ENCODE results near the gene PANK1. TPM values are rescaled to one million over a fixed set of nuclear protein-coding genes. Genes with fewer than 3 reads are reported as not detected.

Gene PANK1
- total and polyA plus RNA-seq, 2 of the 8 experiments (the other 6 are each of a cell fraction or from before 2014, with no cell fraction given): 18.5 to 40.4 TPM

DNA sequence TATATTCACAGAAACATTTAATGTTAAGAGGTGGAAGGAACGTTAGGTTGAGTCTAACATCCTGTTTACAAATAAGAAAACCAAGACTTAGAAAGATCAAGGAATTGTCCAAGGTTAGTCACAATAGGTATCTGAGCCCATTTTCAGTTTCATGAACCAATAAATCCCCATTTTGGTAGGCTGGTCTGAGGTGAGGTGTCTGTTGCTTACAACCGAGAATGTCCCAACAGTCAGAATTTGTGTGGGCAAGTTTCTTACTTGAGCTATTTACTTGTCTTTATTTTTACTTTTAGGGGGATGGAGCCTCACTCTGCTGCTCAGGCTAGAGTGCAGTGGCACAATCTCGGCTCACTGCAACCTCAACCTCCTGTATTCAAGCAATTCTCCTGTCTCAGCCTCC is 23.6 kb downstream of the PANK1 start (continued):
- TF ChIP-seq BRCA1 (IDR thresholded peaks at IDR 0.05; ENCODE audit: low read depth, low read length) (no peak), HDAC2 (IDR thresholded peaks at IDR 0.05; ENCODE audit: borderline replicate concordance in 1 of 2, low read depth in 2 of 2, low read length in 2 of 2) (no peak), NANOG (IDR thresholded peaks at IDR 0.05; ENCODE audit: insufficient read depth, low read depth, low read length, poor library complexity, severe bottlenecking) (no peak), SP1 (IDR thresholded peaks at IDR 0.05; ENCODE audit: low read depth, low read length) (no peak), RBBP5 (IDR thresholded peaks at IDR 0.05; ENCODE audit: borderline replicate concordance, low read depth, low read length) (no peak), YY1 (IDR thresholded peaks at IDR 0.05; ENCODE audit: low read depth, low read length) (no peak)

Measured in H1 (cell line).